ENCODE results near the gene POFUT2. TPM values are rescaled to one million over a fixed set of nuclear protein-coding genes. Genes with fewer than 3 reads are reported as not detected.
A peak's percentile ranks its signal among the peaks of the same experiment; 100 is the strongest.

The POFUT2 gene
- total RNA-seq: 38.3 TPM

- intact Hi-C loops (cut with DNase I): no loop called here
- Histone ChIP-seq H3K4me1 (peaks cover 30% of the 10 kb centered on the region), H3K27me3 (no peaks in the 10 kb centered on the region)
These were observed at the start of gene POFUT2 for GRCh38 chr21:45287438-45288391. Gene POFUT2, minus strand, starts transcription at chr21:45287895. Its CDS starts 24 bp downstream, at chr21:45287871.

DNA sequence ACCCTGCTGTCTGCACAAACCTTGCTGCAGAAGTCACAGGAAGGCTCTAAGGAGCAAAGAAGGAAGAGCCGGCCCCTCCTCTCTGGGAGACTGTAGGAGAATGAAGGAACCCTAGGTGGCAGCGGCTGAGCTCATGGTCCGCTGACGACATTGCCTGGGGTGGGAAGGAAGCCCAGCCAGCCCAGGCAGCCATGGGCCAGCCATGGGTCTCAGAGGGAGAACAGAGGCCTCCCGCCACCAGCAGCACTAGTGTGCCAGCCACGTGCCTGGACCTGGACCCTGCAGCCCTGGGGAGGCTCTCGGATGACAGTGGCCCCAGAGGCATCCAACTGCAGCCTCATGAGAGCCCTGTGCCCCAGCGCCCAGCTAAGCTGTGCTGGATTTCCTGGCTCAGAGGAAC, 49.2 kb upstream of the POFUT2 start:
- intact Hi-C loops (cut with DNase I): no loop called here
- no peaks in the 10 kb centered on the region for H3K27me3 ChIP-seq
- H3K4me1 ChIP-seq: no peaks in the 10 kb centered on the region
- TF ChIP-seq CTCF (IDR thresholded peaks at IDR 0.05) (no peak), POLR2A (IDR thresholded peaks at IDR 0.05) (no peak), POLR2AphosphoS5 (IDR thresholded peaks at IDR 0.05; ENCODE audit: insufficient read depth in 1 of 2, low read depth in 1 of 2) (no peak)
- no peak overlapping the region for H3K4me3 ChIP-seq
- H3K27ac ChIP-seq: no peak overlapping the region
- H3K9me3 ChIP-seq: no peaks in the 10 kb centered on the region
- no peaks in the 10 kb centered on the region for H3K36me3 ChIP-seq
- DNase-seq (ENCODE audit: extremely low spot score in 2 of 2): no peak

More at GRCh38 chr21:45287438-45288391, at the start of gene POFUT2:
- H3K36me3 ChIP-seq: peaks cover 0 to 23% of the 10 kb centered on the region in 2 donors
- H3K4me3 ChIP-seq: peak within 1 kb of the TSS; percentile 79 to 80
- no peak for TF ChIP-seq CTCF (IDR thresholded peaks at IDR 0.05)
- TF ChIP-seq POLR2AphosphoS5 (IDR thresholded peaks at IDR 0.05; ENCODE audit: insufficient read depth in 1 of 2, low read depth in 1 of 2): peak; percentile 89 to 90
- TF ChIP-seq POLR2A (IDR thresholded peaks at IDR 0.05): peak in 1 of 2 donors; percentile 72
- peak in 1 of 2 donors; percentile 96 for DNase-seq (ENCODE audit: extremely low spot score in 2 of 2)
- H3K27ac ChIP-seq: peak within 1 kb of the TSS; percentile 74
- no peaks in the 10 kb centered on the region for H3K9me3 ChIP-seq

DNA sequence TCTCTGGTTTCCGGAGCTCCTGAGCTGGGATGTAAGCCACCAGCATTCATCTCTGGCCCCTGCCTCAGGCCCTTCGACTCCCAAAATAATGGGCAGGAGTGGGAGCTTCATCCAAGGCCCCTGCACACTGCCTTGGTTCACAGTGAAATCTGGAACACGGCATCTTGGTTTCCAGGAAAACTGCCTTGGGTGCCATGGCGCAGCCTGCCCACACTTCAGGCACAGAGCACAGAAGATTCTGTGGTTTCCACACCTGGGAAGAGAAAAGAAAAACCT, 48.8 kb upstream of the POFUT2 start:
- TF ChIP-seq POLR2A (IDR thresholded peaks at IDR 0.05) (no peak), POLR2AphosphoS5 (IDR thresholded peaks at IDR 0.05; ENCODE audit: insufficient read depth in 1 of 2, low read depth in 1 of 2) (no peak), CTCF (IDR thresholded peaks at IDR 0.05) (no peak)
- H3K4me3 ChIP-seq: no peak overlapping the region
- H3K4me1 ChIP-seq: no peaks in the 10 kb centered on the region
- no peaks in the 10 kb centered on the region for H3K9me3 ChIP-seq
- DNase-seq (ENCODE audit: extremely low spot score in 2 of 2): no peak
- H3K27me3 ChIP-seq: no peaks in the 10 kb centered on the region
- intact Hi-C loops (cut with DNase I): no loop called here
- no peak overlapping the region for H3K27ac ChIP-seq
- H3K36me3 ChIP-seq: no peaks in the 10 kb centered on the region

DNA sequence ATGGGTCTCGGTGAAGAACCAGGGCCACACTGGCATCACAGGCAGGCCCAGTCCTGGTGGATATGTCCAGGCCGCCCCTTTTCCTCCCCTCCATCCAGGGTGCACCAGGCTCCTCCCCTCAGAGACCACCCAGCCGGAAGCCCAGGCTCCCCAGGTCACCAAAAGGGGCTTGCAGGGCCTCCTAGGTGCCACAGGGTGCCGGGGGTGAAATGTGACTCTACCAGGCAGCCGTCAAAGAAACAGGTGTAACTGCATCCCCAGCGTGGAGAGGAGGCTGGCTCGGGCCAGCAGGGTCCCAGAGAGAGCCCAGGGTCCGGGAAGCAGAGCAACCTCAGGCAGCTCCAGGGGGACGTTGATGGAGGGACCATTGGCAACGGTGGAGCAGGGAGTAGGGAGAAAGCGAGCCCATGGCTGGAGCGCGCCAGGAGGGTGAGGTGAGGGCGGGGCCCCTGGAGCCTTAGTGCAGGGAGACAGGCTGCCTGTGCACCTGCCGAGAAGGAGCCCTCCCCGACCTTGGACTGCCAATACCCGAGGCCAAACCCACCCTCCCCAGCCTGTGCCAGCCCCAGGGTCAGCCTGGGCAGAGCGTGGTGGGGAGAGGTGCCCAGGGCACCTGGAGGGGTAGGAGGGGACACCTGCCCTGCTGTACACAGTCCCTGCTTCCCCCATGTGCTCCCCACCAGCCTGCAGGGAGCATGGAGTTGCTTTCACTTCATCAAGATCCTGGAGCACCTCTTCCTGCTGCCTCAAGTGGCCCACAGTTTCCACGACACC, 48.3 kb upstream of the POFUT2 start:
- Histone ChIP-seq H3K4me3 (no peak overlapping the region), H3K27ac (no peak overlapping the region), H3K9me3 (no peaks in the 10 kb centered on the region), H3K27me3 (no peaks in the 10 kb centered on the region), H3K4me1 (no peaks in the 10 kb centered on the region), H3K36me3 (no peaks in the 10 kb centered on the region)
- TF ChIP-seq CTCF (IDR thresholded peaks at IDR 0.05): no peak
- no peak for TF ChIP-seq POLR2A (IDR thresholded peaks at IDR 0.05)
- no peak for TF ChIP-seq POLR2AphosphoS5 (IDR thresholded peaks at IDR 0.05; ENCODE audit: insufficient read depth in 1 of 2, low read depth in 1 of 2)
- DNase-seq (ENCODE audit: extremely low spot score in 2 of 2): no peak
- intact Hi-C loops (cut with DNase I): no loop called here
